Inferior parietal cortex (tissue), 1 donor: ENCODE results near the gene ATG16L1.

Experiments
- DNase-seq: peaks from one replicate; pipeline ENCODE4 v3.0.0-alpha.2; 2016; ENCODE audit errors: extremely low spot score

ATG16L1 gene

GRCh38 chr2:233251306-233252116 lies at the start of gene ATG16L1:
Gene ATG16L1 (plus strand): TSS chr2:233251673. CDS start chr2:233251828, 155 bp downstream.
- DNase-seq, result peak; percentile 95

- no peak for DNase-seq
Measured at GRCh38 chr2:233202531-233202944, 48.9 kb upstream of the ATG16L1 start.

- no peak for DNase-seq
Measured at GRCh38 chr2:233203060-233203459, 48.4 kb upstream of the ATG16L1 start.

GRCh38 chr2:233204286-233204936 lies 47.1 kb upstream of the ATG16L1 start:
- DNase-seq, result no peak

GRCh38 chr2:233208382-233209116 lies 42.9 kb upstream of the ATG16L1 start:
- DNase-seq, result no peak

- DNase-seq, result no peak
Measured at GRCh38 chr2:233209117-233209532, 42.3 kb upstream of the ATG16L1 start.

- DNase-seq, result peak; percentile 56
Measured at GRCh38 chr2:233209533-233210171, 41.8 kb upstream of the ATG16L1 start.

GRCh38 chr2:233210281-233210680 lies 41.2 kb upstream of the ATG16L1 start:
- no peak for DNase-seq

GRCh38 chr2:233210843-233211547 lies 40.5 kb upstream of the ATG16L1 start:
- no peak for DNase-seq

- peak; percentile 42 for DNase-seq
Measured at GRCh38 chr2:233211548-233211895, 40.0 kb upstream of the ATG16L1 start.

GRCh38 chr2:233213011-233213410 lies 38.5 kb upstream of the ATG16L1 start:
- DNase-seq, result no peak

GRCh38 chr2:233213975-233214374 lies 37.5 kb upstream of the ATG16L1 start:
- DNase-seq, result no peak

GRCh38 chr2:233217892-233218377 lies 33.5 kb upstream of the ATG16L1 start:
- DNase-seq, result no peak

GRCh38 chr2:233218836-233219235 lies 32.6 kb upstream of the ATG16L1 start:
- no peak for DNase-seq

- DNase-seq, result no peak
Measured at GRCh38 chr2:233219848-233220247, 31.6 kb upstream of the ATG16L1 start.

GRCh38 chr2:233221378-233222063 lies 30.0 kb upstream of the ATG16L1 start:
- DNase-seq, result no peak

- DNase-seq, result no peak
Measured at GRCh38 chr2:233223059-233223894, 28.2 kb upstream of the ATG16L1 start.

- no peak for DNase-seq
Measured at GRCh38 chr2:233225230-233226068, 26.0 kb upstream of the ATG16L1 start.

GRCh38 chr2:233226511-233227031 lies 24.9 kb upstream of the ATG16L1 start:
- DNase-seq, result no peak
